Fibroblast of mammary gland (primary cell): ENCODE results near the gene CADPS2.

Experiments
- DNase-seq: peaks from one replicate; pipeline ENCODE4 v3.0.0-alpha.2; 2010; ENCODE audit warnings: low read depth
- H3K4me3 ChIP-seq: 2 replicates; pipeline ENCODE4 v1.5.1; 2011; ENCODE audit warnings: low read depth, mild to moderate bottlenecking, low read length, moderate library complexity; ENCODE audit not compliant: control insufficient read depth
- CTCF ChIP-seq: conservative IDR thresholded peaks from 2 replicates; pipeline ENCODE4 v1.5.1; 2011; ENCODE audit warnings: low read depth, low read length, inconsistent platforms; ENCODE audit not compliant: control insufficient read depth, insufficient read depth

CADPS2 gene

DNA sequence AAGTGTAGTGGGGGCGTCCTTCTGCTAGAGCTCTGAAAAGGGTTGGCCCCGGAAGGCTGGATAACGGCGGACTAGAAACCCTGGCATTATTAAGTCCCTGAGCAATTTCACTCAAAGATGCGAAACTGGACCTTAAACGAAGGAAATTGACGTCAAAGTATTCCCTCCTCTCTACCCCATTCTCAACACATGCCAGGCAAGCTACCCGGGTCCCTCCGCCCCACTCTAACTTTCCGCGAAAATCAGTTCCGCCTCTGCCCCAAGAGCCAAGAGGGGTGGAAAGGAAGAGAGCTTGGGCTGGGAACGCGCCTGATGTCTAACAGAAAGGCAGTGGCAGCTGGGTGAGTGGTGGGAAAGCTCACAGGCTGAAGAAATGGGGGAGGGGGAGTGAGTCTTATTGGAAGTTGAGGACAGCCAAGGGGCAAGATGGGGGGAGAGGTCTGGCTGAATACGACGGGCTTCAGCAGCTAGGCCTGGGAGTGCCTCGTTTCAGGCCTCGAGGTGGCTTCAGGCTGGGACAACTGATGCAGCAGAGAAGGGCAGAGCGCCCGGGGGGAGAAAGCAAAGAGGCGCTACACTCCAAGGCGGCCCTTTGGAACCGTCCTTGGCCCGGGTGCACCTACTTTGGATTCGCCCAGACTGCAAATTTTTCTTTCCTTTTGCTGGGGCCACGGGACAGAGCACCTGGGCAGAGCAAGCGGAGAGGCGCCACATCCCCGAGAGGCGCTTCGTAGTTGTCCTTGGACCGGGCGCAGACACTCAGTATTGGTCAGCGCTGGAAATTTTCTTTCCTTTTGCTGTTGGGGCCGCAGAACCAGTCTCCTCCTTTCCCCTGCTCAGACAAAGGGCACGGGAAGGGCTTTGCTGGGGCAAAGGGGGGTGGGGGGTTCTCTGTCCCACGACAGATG, 579.7 kb downstream of the CADPS2 start:
- DNase-seq, result no peak
- TF ChIP-seq CTCF, result no peak
- no peak overlapping the region for H3K4me3 ChIP-seq

DNA sequence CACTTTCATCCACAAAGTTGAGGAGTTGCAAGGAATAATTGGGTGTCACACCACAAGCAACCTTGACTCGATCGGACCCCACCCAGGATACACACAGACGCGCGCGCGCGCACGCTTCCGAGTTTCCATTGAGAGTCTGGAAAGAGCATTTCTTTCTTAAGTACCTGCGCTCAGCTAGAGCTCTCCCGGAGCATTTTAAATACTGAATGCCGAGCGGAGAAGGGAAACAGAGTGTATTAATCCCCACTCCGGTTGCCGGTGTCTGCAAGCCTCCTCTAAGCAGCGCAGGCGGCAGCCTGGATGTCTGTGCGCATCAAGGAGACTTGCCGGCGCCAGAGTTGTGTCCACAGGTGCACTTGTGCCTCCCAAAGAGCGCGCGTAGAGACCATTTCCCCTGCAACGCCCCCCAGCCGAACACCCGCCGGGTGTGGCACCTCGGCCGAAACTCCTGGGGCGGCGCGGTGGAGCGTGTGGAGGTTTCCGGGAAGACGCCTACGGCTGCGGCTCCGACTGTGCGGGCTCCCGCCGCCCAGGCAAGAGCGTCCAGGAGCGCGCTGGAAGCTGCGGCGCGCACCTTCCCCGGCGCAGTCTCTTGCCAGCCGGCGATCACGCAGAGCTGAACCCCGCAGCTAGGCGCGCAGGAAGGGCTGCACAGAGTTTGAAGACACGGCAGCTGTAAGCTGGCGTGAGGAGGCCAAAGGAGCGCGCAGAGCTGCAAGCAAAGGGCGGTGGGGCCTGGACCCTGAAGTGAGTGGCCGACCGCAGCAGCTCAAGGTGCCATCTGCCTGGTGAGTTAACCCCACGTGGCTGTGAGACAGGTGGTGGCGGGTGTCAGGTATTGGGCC, 580.6 kb downstream of the CADPS2 start:
- no peak for TF ChIP-seq CTCF
- H3K4me3 ChIP-seq, result no peak overlapping the region

DNA sequence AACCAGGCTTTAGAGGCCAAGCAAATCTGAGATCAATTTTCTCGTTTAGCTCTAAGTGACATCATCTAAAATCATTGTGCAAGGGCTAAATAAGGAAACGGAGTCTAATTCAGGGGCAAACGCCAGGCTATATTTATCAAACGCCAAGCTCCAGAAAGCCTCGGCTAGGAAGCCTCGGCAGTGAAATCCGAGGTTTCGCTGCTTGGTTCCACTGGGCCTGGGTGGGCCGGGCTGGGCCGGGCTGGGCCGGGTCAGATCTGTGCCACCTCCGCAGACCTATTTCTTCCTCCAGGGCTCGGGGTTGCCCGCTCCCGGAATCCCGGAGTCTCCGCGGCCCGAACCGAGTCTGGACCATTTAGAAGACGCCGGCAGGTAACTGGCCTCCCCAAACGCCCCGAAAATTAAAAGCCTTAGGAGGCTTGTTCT, 581.3 kb downstream of the CADPS2 start:
- no peak for TF ChIP-seq CTCF
- H3K4me3 ChIP-seq, result peak overlapping the region; percentile 1
- DNase-seq, result peak; percentile 51

More for the DNA sequence above, 580.6 kb downstream of the CADPS2 start:
- DNase-seq, result no peak

GRCh38 chr7:122304319-122304975, 581.8 kb downstream of the CADPS2 start, which contains the start of gene FEZF1:
Gene FEZF1, minus strand, starts transcription at chr7:122304750. Its CDS starts 313 bp downstream, at chr7:122304437.
- H3K4me3 ChIP-seq, result peak within 1 kb of the TSS; percentile 1
- DNase-seq, result no peak
- no peak for TF ChIP-seq CTCF

DNA sequence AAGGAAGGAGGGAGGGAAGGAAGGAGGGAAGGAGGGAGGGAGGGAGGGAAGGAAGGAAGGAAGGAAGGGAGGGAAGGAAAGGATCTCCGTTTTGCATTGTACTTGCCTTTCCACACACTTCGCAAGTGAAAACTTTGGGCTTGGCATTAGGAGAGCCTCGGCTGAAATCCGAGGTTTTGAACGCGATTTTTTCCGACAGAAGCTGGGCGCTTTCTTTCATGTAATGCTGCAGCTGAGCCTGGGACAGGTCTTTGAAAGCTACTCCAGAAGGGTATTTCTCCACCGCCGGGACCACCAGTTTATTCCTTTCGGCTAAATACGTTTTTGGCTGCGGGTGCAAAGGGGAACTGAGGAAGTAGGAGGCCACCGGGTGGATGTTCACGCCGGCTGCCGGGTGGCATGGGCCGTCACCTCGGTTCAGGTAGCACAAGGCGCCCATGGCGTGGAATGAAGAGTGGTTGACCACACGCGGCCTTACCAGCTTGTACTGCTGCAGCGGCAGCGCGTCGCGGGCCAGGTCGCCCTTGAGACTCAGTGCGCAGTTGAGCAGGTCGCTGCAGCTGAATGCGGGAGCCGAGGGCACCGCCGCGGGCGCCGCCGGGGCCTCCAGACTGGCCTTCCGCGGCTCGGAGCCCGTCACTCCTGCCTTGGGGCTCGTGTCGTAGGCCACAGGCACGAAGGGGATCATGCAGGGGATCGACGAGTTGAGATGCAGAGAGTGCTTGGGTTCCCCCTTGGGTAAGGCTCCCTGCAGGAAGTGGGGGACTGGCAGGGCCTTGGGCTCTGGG, 582.5 kb downstream of the CADPS2 start:
- TF ChIP-seq CTCF, result no peak
- DNase-seq, result no peak
- H3K4me3 ChIP-seq, result no peak overlapping the region
